HCT116 (cell line): Measurements from ENCODE around the gene TUBD1.
"Not testable (repeated sequence)": the region's sequence is repeated elsewhere in the genome, so short reads cannot be mapped to it uniquely, and the experiment has no call there.

Source experiments
- JUND ChIP-seq: IDR thresholded peaks from 2 replicates; pipeline ENCODE4 v1.6.1; 2012
- SRF ChIP-seq: IDR thresholded peaks from 2 replicates; pipeline ENCODE4 v1.6.1; 2012; ENCODE audit warnings: low read depth
- ZBTB33 ChIP-seq: IDR thresholded peaks from 2 replicates; pipeline ENCODE4 v1.6.1; 2011; ENCODE audit warnings: mild to moderate bottlenecking, low read length, moderate library complexity; ENCODE audit not compliant: insufficient replicate concordance; ENCODE audit errors: extremely low read depth

- TF ChIP-seq SRF, ZBTB33, JUND: not testable (repeated sequence)
Observed at GRCh38 chr17:59930768-59931167, 38.0 kb upstream of the TUBD1 start.
